Osteoblast (primary cell): Measurements from ENCODE around the gene GTF2I. TPM values are rescaled to one million over a fixed set of nuclear protein-coding genes. Genes with fewer than 3 reads are reported as not detected.
A peak's percentile ranks its signal among the peaks of the same experiment; 100 is the strongest.
"Not testable (repeated sequence)": the region's sequence is repeated elsewhere in the genome, so short reads cannot be mapped to it uniquely, and the experiment has no call there.

Experiments used
- DNase-seq: peaks from one replicate; pipeline ENCODE4 v3.0.0; 2011; ENCODE audit warnings: low spot score, mixed read lengths; ENCODE audit not compliant: insufficient read length; ENCODE audit errors: missing footprints
- H2AFZ ChIP-seq: 2 replicates; pipeline ENCODE4 v1.6.0; 2011; ENCODE audit warnings: mild to moderate bottlenecking, low read length
- H3K27ac ChIP-seq: 2 replicates; pipeline ENCODE4 v1.5.1; 2011; ENCODE audit warnings: mild to moderate bottlenecking, low read depth, low read length, moderate library complexity
- H3K27me3 ChIP-seq: 2 replicates; pipeline ENCODE4 v1.6.0; 2012; ENCODE audit warnings: mild to moderate bottlenecking, control low read depth, inconsistent platforms, low read length, moderate library complexity; ENCODE audit not compliant: insufficient read depth
- H3K36me3 ChIP-seq: 2 replicates; pipeline ENCODE4 v1.5.1; 2011; ENCODE audit warnings: mild to moderate bottlenecking, low read length, control low read depth, moderate library complexity; ENCODE audit not compliant: insufficient read depth
- H3K4me1 ChIP-seq: 2 replicates; pipeline ENCODE4 v1.5.1; 2011; ENCODE audit warnings: mild to moderate bottlenecking, low read length, control low read depth, moderate library complexity; ENCODE audit not compliant: insufficient read depth
- H3K4me2 ChIP-seq: 2 replicates; pipeline ENCODE4 v1.6.0; 2011; ENCODE audit warnings: mild to moderate bottlenecking, low read length; ENCODE audit not compliant: insufficient read depth
- H3K4me3 ChIP-seq: fragments of 200-600 bp; sonication (generic); 3 replicates; pipeline ENCODE4 v1.5.1; 2012; ENCODE audit warnings: mild to moderate bottlenecking, low read length, inconsistent platforms; ENCODE audit not compliant: insufficient read depth
- H3K79me2 ChIP-seq: 2 replicates; pipeline ENCODE4 v1.6.0; 2012; ENCODE audit warnings: mild to moderate bottlenecking, low read length, control low read depth, inconsistent platforms; ENCODE audit not compliant: insufficient read depth
- H3K9me3 ChIP-seq: 2 replicates; pipeline ENCODE4 v1.5.1; 2011; ENCODE audit warnings: low read depth, low read length, control low read depth
- H4K20me1 ChIP-seq: 2 replicates; pipeline ENCODE4 v1.6.0; 2012; ENCODE audit warnings: mild to moderate bottlenecking, low read length, control low read depth; ENCODE audit not compliant: insufficient read depth
- CTCF ChIP-seq: IDR thresholded peaks from 2 replicates; pipeline ENCODE4 v1.5.1; 2011; ENCODE audit warnings: mild to moderate bottlenecking, low read depth, low read length, moderate library complexity; ENCODE audit errors: extremely low read depth
- total RNA-seq: library from RNA; depleted of rRNA; stranded (reverse); fragments of >200 nt; gene quantifications from 2 replicates; pipeline ENCODE4 v1.2.3, GENCODE V29; 2012

GTF2I gene
- total RNA-seq, 1 donor = 143 TPM

GRCh38 chr7:74656837-74657691 lies 454 bp upstream of the GTF2I start:
- peaks cover 48% of the 10 kb centered on the region for H3K4me1 ChIP-seq
- peaks cover 36% of the 10 kb centered on the region for H4K20me1 ChIP-seq
- peak overlapping the region; percentile 89 for H3K4me3 ChIP-seq
- peak overlapping the region; percentile 89 for H3K4me2 ChIP-seq
- peaks cover 42% of the 10 kb centered on the region for H3K79me2 ChIP-seq
- no peak for TF ChIP-seq CTCF
- peak overlapping the region; percentile 80 for H3K27ac ChIP-seq
- H3K9me3 ChIP-seq = no peaks in the 10 kb centered on the region
- H3K36me3 ChIP-seq = no peaks in the 10 kb centered on the region
- no peaks in the 10 kb centered on the region for H3K27me3 ChIP-seq
- H2AFZ ChIP-seq = peak overlapping the region; percentile 94
- DNase-seq = peak; percentile 99

DNA sequence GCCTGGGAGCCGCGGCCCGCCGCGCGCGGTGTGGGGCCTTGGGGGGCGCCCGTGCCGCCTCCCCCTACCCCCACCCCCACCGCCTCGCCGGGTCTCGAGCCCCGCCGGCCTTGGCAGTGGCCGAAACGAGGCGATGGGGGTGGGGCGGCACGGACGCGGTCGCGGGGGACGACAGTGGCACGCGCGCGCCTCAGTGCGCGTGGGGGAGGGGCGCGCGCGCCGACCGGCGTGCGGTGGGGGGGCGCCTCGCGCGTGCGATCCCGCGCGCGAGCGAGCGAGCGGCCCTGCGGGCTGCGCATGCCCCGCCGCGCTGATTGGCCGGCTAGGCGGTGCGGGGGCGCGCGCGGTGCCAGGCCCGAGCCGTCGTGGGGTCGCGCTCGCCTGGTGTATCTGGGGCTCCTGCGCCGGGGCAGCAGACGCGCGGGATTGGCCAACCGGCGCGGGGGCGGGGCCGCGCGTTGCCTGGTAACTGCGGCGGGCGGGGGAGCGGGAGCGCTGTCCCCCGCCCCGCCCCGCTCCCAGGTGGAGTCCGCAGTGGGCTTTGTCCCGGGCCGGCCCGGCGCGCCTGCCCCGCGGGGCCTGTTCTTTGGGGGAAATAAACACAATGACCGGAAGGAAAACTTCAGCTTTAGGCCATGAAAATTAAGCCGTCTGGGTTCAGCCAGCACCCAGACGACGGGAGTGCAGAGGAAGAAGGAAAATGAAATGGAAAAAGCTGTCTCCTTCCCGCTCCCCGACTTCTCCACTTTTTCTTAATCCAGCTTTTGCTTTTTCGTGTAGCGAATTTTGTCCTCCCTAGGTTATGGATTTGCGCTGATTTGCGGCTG lies 873 bp downstream of the GTF2I start:
- Histone ChIP-seq H3K4me3 (peak overlapping the region; percentile 89), H3K4me2 (peak overlapping the region; percentile 85), H3K9me3 (no peaks in the 10 kb centered on the region), H3K4me1 (peaks cover 61% of the 10 kb centered on the region), H4K20me1 (peaks cover 45% of the 10 kb centered on the region), H3K36me3 (no peaks in the 10 kb centered on the region), H3K27me3 (no peaks in the 10 kb centered on the region), H3K27ac (peak overlapping the region; percentile 80), H3K79me2 (peaks cover 55% of the 10 kb centered on the region), H2AFZ (no peak overlapping the region)
- no peak for TF ChIP-seq CTCF
- DNase-seq = peak; percentile 100

GRCh38 chr7:74660202-74660601 lies 2.7 kb downstream of the GTF2I start:
- not testable (repeated sequence) for H3K27me3 ChIP-seq, DNase-seq, H3K9me3 ChIP-seq, H3K36me3 ChIP-seq, H2AFZ ChIP-seq
- Histone ChIP-seq H3K27ac (peak overlapping the region; percentile 61), H4K20me1 (peaks cover 59% of the 10 kb centered on the region), H3K4me1 (peaks cover 67% of the 10 kb centered on the region), H3K79me2 (peaks cover 72% of the 10 kb centered on the region), H3K4me3 (peak overlapping the region; percentile 60), H3K4me2 (peak overlapping the region; percentile 85)

- H3K27ac ChIP-seq, H2AFZ ChIP-seq, H3K4me3 ChIP-seq, H3K27me3 ChIP-seq, H3K9me3 ChIP-seq: not testable (repeated sequence)
- H3K36me3 ChIP-seq = peaks cover 12% of the 10 kb centered on the region
- peak; percentile 80 for DNase-seq
- H3K4me2 ChIP-seq = peak overlapping the region; percentile 54
- H3K4me1 ChIP-seq = peaks cover 50% of the 10 kb centered on the region
- H4K20me1 ChIP-seq = peaks cover 74% of the 10 kb centered on the region
- H3K79me2 ChIP-seq = peaks cover 90% of the 10 kb centered on the region
Observed at GRCh38 chr7:74661836-74662794, 4.6 kb downstream of the GTF2I start.
